ENCODE results near the gene STOML2.

The STOML2 gene

GRCh38 chr9:35096035-35096849, 6.7 kb downstream of the STOML2 start, which contains the start of gene PIGO:
Gene PIGO (minus strand): TSS chr9:35096591. CDS start chr9:35095565, 1,026 bp downstream.
- peak within 1 kb of the TSS; percentile 82 for H3K4me3 ChIP-seq (ENCODE audit: low read depth, low read length)
- TF ChIP-seq CTCF (IDR thresholded peaks at IDR 0.05; ENCODE audit: insufficient read depth, low read depth, low read length, missing control alignments), result peak; percentile 98
- peak; percentile 96 for DNase-seq (ENCODE audit: low read depth)

GRCh38 chr9:35091536-35091935, 11.4 kb downstream of the STOML2 start:
- no peak for TF ChIP-seq CTCF (IDR thresholded peaks at IDR 0.05; ENCODE audit: insufficient read depth, low read depth, low read length, missing control alignments)
- H3K4me3 ChIP-seq (ENCODE audit: low read depth, low read length), result no peak overlapping the region
- DNase-seq (ENCODE audit: low read depth), result no peak

GRCh38 chr9:35089434-35089833, 13.5 kb downstream of the STOML2 start:
- TF ChIP-seq CTCF (IDR thresholded peaks at IDR 0.05; ENCODE audit: insufficient read depth, low read depth, low read length, missing control alignments), result no peak
- no peak overlapping the region for H3K4me3 ChIP-seq (ENCODE audit: low read depth, low read length)

GRCh38 chr9:35085078-35085477, 17.9 kb downstream of the STOML2 start:
- no peak for DNase-seq (ENCODE audit: low read depth)
- H3K4me3 ChIP-seq (ENCODE audit: low read depth, low read length), result no peak overlapping the region
- TF ChIP-seq CTCF (IDR thresholded peaks at IDR 0.05; ENCODE audit: insufficient read depth, low read depth, low read length, missing control alignments), result no peak

More at GRCh38 chr9:35089434-35089833, 13.5 kb downstream of the STOML2 start:
- DNase-seq (ENCODE audit: low read depth), result no peak

GRCh38 chr9:35079426-35080341, 23.2 kb downstream of the STOML2 start, which contains the start of gene FANCG:
Gene FANCG (minus strand): TSS chr9:35079942. CDS start chr9:35079524, 418 bp downstream.
- no peak for TF ChIP-seq CTCF (IDR thresholded peaks at IDR 0.05; ENCODE audit: insufficient read depth, low read depth, low read length, missing control alignments)
- peak; percentile 95 for DNase-seq (ENCODE audit: low read depth)
- peak within 1 kb of the TSS; percentile 73 for H3K4me3 ChIP-seq (ENCODE audit: low read depth, low read length)

- DNase-seq (ENCODE audit: low read depth), result no peak
- no peak for TF ChIP-seq CTCF (IDR thresholded peaks at IDR 0.05; ENCODE audit: insufficient read depth, low read depth, low read length, missing control alignments)
Measured at GRCh38 chr9:35079041-35079425, 23.9 kb downstream of the STOML2 start.

More at GRCh38 chr9:35079041-35079425, 23.9 kb downstream of the STOML2 start:
- peak overlapping the region; percentile 73 for H3K4me3 ChIP-seq (ENCODE audit: low read depth, low read length)

All from GM12865 (cell line).